GM12892 (cell line): ENCODE data around the gene ZFYVE21.

Experiments
- POLR2A ChIP-seq: IDR thresholded peaks from 2 replicates; pipeline ENCODE4 v1.6.1; 2011; ENCODE audit warnings: low read depth, low read length, control low read depth
- POLR2AphosphoS5 ChIP-seq: IDR thresholded peaks from 2 replicates; pipeline ENCODE4 v1.6.1; 2011; ENCODE audit warnings: low read depth, low read length, control low read depth
- TAF1 ChIP-seq: IDR thresholded peaks from 2 replicates; pipeline ENCODE4 v1.6.1; 2011; ENCODE audit warnings: low read depth, mild to moderate bottlenecking, control low read depth, low read length, borderline replicate concordance

DNA sequence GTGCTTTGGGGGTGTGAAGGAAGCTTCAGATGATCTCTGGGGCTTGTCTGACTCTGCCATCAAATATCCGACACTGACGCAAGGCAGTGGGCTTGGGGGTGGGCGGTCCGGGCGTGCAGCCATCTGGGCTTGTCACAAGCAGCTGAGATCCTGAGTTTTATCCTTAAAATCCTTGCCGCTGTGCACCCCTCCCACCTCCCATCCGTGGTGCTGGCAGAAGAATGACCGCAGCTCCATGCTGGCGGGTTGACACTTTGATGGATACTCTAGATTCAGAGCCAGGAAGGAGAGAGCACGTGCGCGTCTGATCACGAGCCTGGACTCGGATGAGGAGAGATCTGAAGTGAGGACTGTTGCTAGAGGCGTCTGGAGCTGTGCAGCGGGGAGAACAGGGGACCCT, 3.0 kb downstream of the ZFYVE21 start:
- TF ChIP-seq POLR2A (no peak), TAF1 (no peak), POLR2AphosphoS5 (no peak)
